Spleen (tissue), 11 donors: Measurements from ENCODE around the gene ORC6. TPM values are rescaled to one million over a fixed set of nuclear protein-coding genes. Genes with fewer than 3 reads are reported as not detected.

Experiments
- DNase-seq: peaks from one replicate; pipeline ENCODE4 v3.0.0-alpha.2; 2020
- H3K27ac ChIP-seq, 8 donors: fragments of 200-600 bp; sonication (generic) in 7 of 8; 1 replicate in 4 of 8; 2 replicates in 4 of 8; pipeline versions ENCODE4 v1.5.0 to v1.8.0; 2016 to 2021; ENCODE audit warnings: inconsistent platforms in 4 of 8, mild to moderate bottlenecking in 4 of 8, moderate library complexity in 1 of 8
- H3K27me3 ChIP-seq, 7 donors: fragments of 200-600 bp; sonication (generic) in 6 of 7; replicated peaks in 1 of 7; 1 replicate in 4 of 7; 2 replicates in 3 of 7; pipeline versions ENCODE4 v1.5.0 to v1.8.0; 2016 to 2021; ENCODE audit warnings: inconsistent platforms in 3 of 7, mild to moderate bottlenecking in 1 of 7
- H3K36me3 ChIP-seq, 6 donors: fragments of 200-600 bp; sonication (generic) in 5 of 6; 1 replicate in 4 of 6; 2 replicates in 2 of 6; pipeline versions ENCODE4 v1.5.0 to v1.8.0; 2016 to 2021; ENCODE audit warnings: inconsistent platforms in 2 of 6
- H3K4me1 ChIP-seq, 6 donors: fragments of 200-600 bp; sonication (generic) in 5 of 6; 1 replicate in 3 of 6; 2 replicates in 3 of 6; pipeline versions ENCODE4 v1.5.0 to v1.8.0; 2016 to 2021; ENCODE audit warnings: inconsistent platforms in 3 of 6
- H3K4me3 ChIP-seq, 8 donors: fragments of 200-600 bp; sonication (generic) in 7 of 8; 1 replicate in 4 of 8; 2 replicates in 4 of 8; pipeline versions ENCODE4 v1.5.0 to v1.8.0; 2016 to 2021; ENCODE audit warnings: inconsistent platforms in 4 of 8, mild to moderate bottlenecking in 4 of 8, moderate library complexity in 2 of 8
- H3K9me3 ChIP-seq, 8 donors: fragments of 200-600 bp; sonication (generic) in 7 of 8; 1 replicate in 4 of 8; 2 replicates in 4 of 8; pipeline versions ENCODE4 v1.5.0 to v1.8.0; 2016 to 2021; ENCODE audit warnings: inconsistent platforms in 4 of 8
- CTCF ChIP-seq, 11 experiments: fragments of 200-600 bp in 7 of 11; fragments of 450-650 bp in 4 of 11; sonication (generic) in 4 of 11; IDR thresholded peaks in 8 of 11; conservative IDR thresholded peaks in 3 of 11; 1 replicate in 7 of 11; 2 replicates in 4 of 11; pipeline versions ENCODE4 v1.4.0 to v1.8.0; 2016 to 2021; ENCODE audit warnings: antibody characterized with exemption in 11 of 11, inconsistent platforms in 4 of 11, mild to moderate bottlenecking in 1 of 11
- POLR2A ChIP-seq, 3 donors: fragments of 450-650 bp; IDR thresholded peaks; one replicate each; pipeline ENCODE4 v1.5.1; 2017; ENCODE audit warnings: antibody characterized with exemption in 3 of 3, mild to moderate bottlenecking in 1 of 3
- POLR2AphosphoS5 ChIP-seq, 3 donors: sonication (generic); formaldehyde crosslinking; IDR thresholded peaks; one replicate each; pipeline ENCODE4 v1.5.1; 2017; ENCODE audit warnings: antibody characterized with exemption in 3 of 3
- WGBS, 5 donors: extraction: QIAGEN DNeasy Blood & Tissue Kit in 3 of 5; methylation state at CpG; one replicate each; pipeline versions ENCODE4 v1.1.5 to v1.1.7; 2013 to 2018; 5-methylcytosine and 5-hydroxymethylcytosine counted together
- intact Hi-C: fragments of 100-400 bp; cut with DNase I; formaldehyde crosslinking; loops from one replicate; pipeline ENCODE4 v1.15.0; 2023; ENCODE audit warnings: low total_unique reads
- polyA plus RNA-seq, 3 donors: library from polyadenylated mRNA; stranded (reverse); fragments of 200-250 nt; gene quantifications; one replicate each; pipeline ENCODE4 v1.2.1, GENCODE V29; 2013
- total RNA-seq, 7 donors: library from RNA; depleted of rRNA in 3 of 7; stranded (reverse); fragments of >200 nt in 3 of 7; fragmentation: NEBNext Ultra II Directional in 4 of 7; extraction: Animal tissue kit (Norgen Biotek cat#: 25700) in 4 of 7; gene quantifications; one replicate each; pipeline versions ENCODE4 v1.1.0 to v1.2.1, GENCODE V29; 2016 to 2021
- donor health status: healthy with polysubstance abuse.
- donor health status: DM: no; HTN: no; CAD: no; lungs with moderate emphysema.
- donor health status: DM: no; HTN: no; CAD: no.
- donor health status: Bipolar disorder and iron deficiency.
- donor health status: healthy.
- donor health status: DM: no; HTN: no; CAD: no.
- donor health status: DM: yes; HTN: yes; CAD: no.

Gene ORC6
- total and polyA plus RNA-seq, 10 donors: 3.1 to 11.4 (median 7.3) TPM

GRCh38 chr16:46730801-46731690 lies 41.6 kb downstream of the ORC6 start:
- Histone ChIP-seq H3K4me3 (no peak overlapping the region), H3K27ac (no peak overlapping the region), H3K4me1 (no peaks in the 10 kb centered on the region), H3K9me3 (peaks cover 0 to 3% (median 1%) of the 10 kb centered on the region in 8 donors), H3K27me3 (no peaks in the 10 kb centered on the region), H3K36me3 (no peaks in the 10 kb centered on the region)
- peak; percentile 60 for DNase-seq
- WGBS, 5 donors: 77 to 84% (median 82%) methylated on average over 17 of the region's 17 CpGs
- intact Hi-C loops: no loop called here
- TF ChIP-seq POLR2AphosphoS5 (IDR thresholded peaks at IDR 0.05) (no peak), CTCF (IDR thresholded peaks at IDR 0.05 in 8 of 11, conservative IDR thresholded peaks at IDR 0.05 in 3 of 11) (no peak), POLR2A (IDR thresholded peaks at IDR 0.05) (no peak)

- TF ChIP-seq POLR2AphosphoS5 (IDR thresholded peaks at IDR 0.05) (no peak), CTCF (IDR thresholded peaks at IDR 0.05 in 8 of 11, conservative IDR thresholded peaks at IDR 0.05 in 3 of 11) (no peak), POLR2A (IDR thresholded peaks at IDR 0.05) (no peak)
- 75 to 90% (median 82%) methylated on average over 20 to 23 of the region's 23 CpGs for WGBS, 5 donors
- Histone ChIP-seq H3K4me1 (no peaks in the 10 kb centered on the region), H3K27me3 (no peaks in the 10 kb centered on the region), H3K27ac (no peak overlapping the region), H3K36me3 (no peaks in the 10 kb centered on the region), H3K9me3 (no peaks in the 10 kb centered on the region), H3K4me3 (no peak overlapping the region)
- peak; percentile 71 for DNase-seq
- intact Hi-C loops: no loop called here
These were observed 42.5 kb downstream of the ORC6 start for GRCh38 chr16:46731691-46732555.

GRCh38 chr16:46732561-46732960 lies 43.1 kb downstream of the ORC6 start:
- no peak for DNase-seq
- Histone ChIP-seq H3K27me3 (no peaks in the 10 kb centered on the region), H3K36me3 (no peaks in the 10 kb centered on the region), H3K4me1 (no peaks in the 10 kb centered on the region), H3K27ac (no peak overlapping the region), H3K9me3 (no peaks in the 10 kb centered on the region), H3K4me3 (no peak overlapping the region)
- TF ChIP-seq POLR2A (IDR thresholded peaks at IDR 0.05): no peak
- no peak for TF ChIP-seq CTCF (IDR thresholded peaks at IDR 0.05 in 8 of 11, conservative IDR thresholded peaks at IDR 0.05 in 3 of 11)
- TF ChIP-seq POLR2AphosphoS5 (IDR thresholded peaks at IDR 0.05): no peak
- intact Hi-C loops: no loop called here
- WGBS, 5 donors: 78 to 94% (median 80%) methylated on average over 4 of the region's 4 CpGs
